Breast epithelium (tissue), 3 donors: ENCODE measurements around the gene CACNA2D2.

Experiments used
- CTCF ChIP-seq, 3 donors: fragments of 450-650 bp; IDR thresholded peaks; one replicate each; pipeline ENCODE4 v1.5.1; 2016 to 2017; ENCODE audit warnings: antibody characterized with exemption in 3 of 3, mild to moderate bottlenecking in 3 of 3, moderate library complexity in 3 of 3
- POLR2A ChIP-seq: fragments of 450-650 bp; IDR thresholded peaks from one replicate; pipeline ENCODE4 v1.6.1; 2016; ENCODE audit warnings: antibody characterized with exemption, mild to moderate bottlenecking, moderate library complexity
- POLR2AphosphoS5 ChIP-seq, 3 donors: sonication (generic); formaldehyde crosslinking; IDR thresholded peaks; one replicate each; pipeline ENCODE4 v1.6.1; 2017; ENCODE audit warnings: antibody characterized with exemption in 3 of 3

GRCh38 chr3:50534681-50535330 is 31.4 kb upstream of the CACNA2D2 start:
- TF ChIP-seq CTCF (IDR thresholded peaks at IDR 0.05) (no peak), POLR2A (no peak), POLR2AphosphoS5 (IDR thresholded peaks at IDR 0.05) (no peak)
